HepG2 (cell line): ENCODE results near the gene RAD50. TPM values are rescaled to one million over a fixed set of nuclear protein-coding genes. Genes with fewer than 3 reads are reported as not detected.

ENCODE experiments used
- ATAC-seq: fragments of 200-7000 bp; cut with Tn5 transposase; 3 replicates; pipeline ENCODE4 v1.9.1; 2020; ENCODE audit warnings: mild to moderate bottlenecking, moderate library complexity
- BruUV-seq: library from RNA; stranded (reverse); fragments of 400-500 nt; replicated peaks from 2 replicates; lab custom pipeline; 2021; lab: Mats Ljungman, UMichigan
- CTCF ChIA-PET: fragments of 300-600 bp; formaldehyde crosslinking; extraction: SDS; loops from one replicate; lab custom pipeline; 2021; ENCODE audit warnings: low total read pairs, inconsistent platforms, low intra/inter-chr PET ratio; lab: Yijun Ruan, JAX
- POLR2A ChIA-PET: fragments of 350-600 bp; sonication (Branson Sonifier 250); formaldehyde crosslinking; loops from one replicate; lab custom pipeline; 2020; ENCODE audit warnings: antibody characterized with exemption, inconsistent platforms; lab: Yijun Ruan, JAX
- DNase-seq: peaks from one replicate; pipeline ENCODE4 v3.0.0-alpha.2; 2015; ENCODE audit warnings: low spot score
- FAIRE-seq: peaks from 3 replicates; lab custom pipeline; 2011; peaks lifted over from hg19 to GRCh38; lab: Jason Lieb, UNC
- H2AFZ ChIP-seq: one replicate; pipeline ENCODE4 v1.6.1; 2011; ENCODE audit warnings: low read length, inconsistent platforms
- H3K27ac ChIP-seq: fragments of 300-600 bp; 3 replicates; pipeline ENCODE4 v1.8.0; 2011; ENCODE audit warnings: mixed run types, mild to moderate bottlenecking, mixed read lengths, low read length, inconsistent platforms; ENCODE audit not compliant: insufficient read depth; ENCODE audit errors: extremely low read length
- H3K27me3 ChIP-seq, 2 experiments: fragments of 200-600 bp in 1 of 2; 2 replicates in 1 of 2; 3 replicates in 1 of 2; pipeline versions ENCODE4 v1.6.0 to v1.8.0; 2011; ENCODE audit warnings: low read length in 2 of 2, mild to moderate bottlenecking in 2 of 2, moderate library complexity in 2 of 2, inconsistent platforms in 1 of 2; ENCODE audit not compliant: insufficient read depth in 2 of 2, control insufficient read depth in 1 of 2
- H3K36me3 ChIP-seq, 2 experiments: fragments of 200-600 bp in 1 of 2; replicated peaks in 1 of 2; 2 replicates in 1 of 2; 3 replicates in 1 of 2; pipeline versions ENCODE4 v1.5.1 to v1.8.0; 2011; ENCODE audit warnings: low read length in 2 of 2, inconsistent platforms in 1 of 2; ENCODE audit not compliant: insufficient read depth in 2 of 2, control insufficient read depth in 1 of 2
- H3K4me1 ChIP-seq: 2 replicates; pipeline ENCODE4 v1.5.1; 2012; ENCODE audit warnings: low read length, inconsistent platforms; ENCODE audit not compliant: insufficient read depth
- H3K4me2 ChIP-seq: 2 replicates; pipeline ENCODE4 v1.6.0; 2011; ENCODE audit warnings: low read depth, low read length, inconsistent platforms
- H3K4me3 ChIP-seq, 3 experiments: fragments of 200-600 bp in 1 of 3; sonication (generic), shearing (Covaris generic) in 1 of 3; replicated peaks in 1 of 3; 2 replicates each; pipeline ENCODE4 v1.5.1; 2011 to 2016; ENCODE audit warnings: low read length in 3 of 3, inconsistent platforms in 2 of 3, low read depth in 2 of 3, mild to moderate bottlenecking in 2 of 3, control low read depth in 1 of 3, mixed read lengths in 1 of 3; ENCODE audit not compliant: insufficient read depth in 1 of 3
- H3K79me2 ChIP-seq: one replicate; pipeline ENCODE4 v1.6.1; 2011; ENCODE audit warnings: low read length, inconsistent platforms; ENCODE audit not compliant: insufficient read depth
- H3K9ac ChIP-seq: 2 replicates; pipeline ENCODE4 v1.6.0; 2011; ENCODE audit warnings: mild to moderate bottlenecking, low read depth, low read length, inconsistent platforms; ENCODE audit not compliant: insufficient read depth
- H3K9me3 ChIP-seq: 2 replicates; pipeline ENCODE4 v1.5.1; 2012; ENCODE audit warnings: mild to moderate bottlenecking, low read length
- H4K20me1 ChIP-seq: 2 replicates; pipeline ENCODE4 v1.6.0; 2011; ENCODE audit warnings: inconsistent platforms, mild to moderate bottlenecking, low read length, moderate library complexity; ENCODE audit not compliant: insufficient read depth
- EHMT2 ChIP-seq: fragments of 200-600 bp; sonication (generic); IDR thresholded peaks from 2 replicates; pipeline ENCODE4 v1.7.0; 2017; ENCODE audit warnings: antibody characterized with exemption, low read depth, low read length, borderline replicate concordance
- HOXD1 ChIP-seq: sonication (generic); formaldehyde crosslinking; IDR thresholded peaks from 2 replicates; pipeline ENCODE4 v1.5.0; 2020; ENCODE audit warnings: missing genetic modification reagents
- NR2C2 ChIP-seq: sonication (generic); formaldehyde crosslinking; IDR thresholded peaks from 2 replicates; pipeline ENCODE4 v1.4.0; 2020; ENCODE audit warnings: missing genetic modification reagents, mild to moderate bottlenecking, moderate library complexity, borderline replicate concordance
- SMC3 ChIP-seq: IDR thresholded peaks from 2 replicates; pipeline ENCODE4 v1.6.1; 2011; ENCODE audit warnings: low read length, improper control_type of control experiment
- SP5 ChIP-seq: IDR thresholded peaks from 2 replicates; pipeline ENCODE4 v1.6.1; 2016; ENCODE audit warnings: low read depth, borderline replicate concordance
- TOE1 ChIP-seq: sonication (generic); formaldehyde crosslinking; IDR thresholded peaks from 2 replicates; pipeline ENCODE4 v1.4.0; 2020; ENCODE audit warnings: mild to moderate bottlenecking, missing genetic modification reagents
- ZNF20 ChIP-seq: sonication (generic); formaldehyde crosslinking; IDR thresholded peaks from 2 replicates; pipeline ENCODE4 v1.4.0; 2020; ENCODE audit warnings: mild to moderate bottlenecking, moderate library complexity, missing genetic modification reagents
- ZNF629 ChIP-seq: sonication (generic); formaldehyde crosslinking; conservative IDR thresholded peaks from 2 replicates; pipeline ENCODE4 v1.5.0; 2020; ENCODE audit warnings: missing genetic modification reagents
- WGBS: methylation state at CpG from one replicate; pipeline ENCODE4 v1.1.6; 2017; ENCODE audit warnings: low lambda C conversion rate; 5-methylcytosine and 5-hydroxymethylcytosine counted together
- in situ Hi-C: cut with HindIII; loops from 2 replicates; pipeline ENCODE4 v1.10.0; 2017; ENCODE audit warnings: low pct_unique_long_range_greater_than_20kb; ENCODE audit not compliant: extremely low pct_ligation_motif_present
- intact Hi-C: fragments of 100-400 bp; cut with micrococcal nuclease; formaldehyde crosslinking; loops from one replicate; pipeline ENCODE4 v1.10.0; 2022; ENCODE audit not compliant: unreplicated experiment
- polyA plus RNA-seq, 8 experiments: library from polyadenylated mRNA; depleted of rRNA in 3 of 8; stranded (reverse) in 7 of 8; unstranded in 1 of 8; fragments of >200 nt; fragmentation: Illumina TruSeq in 4 of 8; extraction: Trizol in 4 of 8; gene quantifications; 2 replicates each; pipeline versions ENCODE4 v1.2.1 to v1.2.3, GENCODE V29; 2011 to 2016; ENCODE audit warnings: low read depth in 4 of 8, missing spikeins in 1 of 8, mixed read lengths in 1 of 8; ENCODE audit not compliant: insufficient read depth in 1 of 8
- total RNA-seq, 5 experiments: library from RNA; depleted of rRNA; stranded (reverse); fragments of >200 nt; fragmentation: Illumina TruSeq; extraction: Trizol; gene quantifications; 2 replicates each; pipeline ENCODE4 v1.2.3, GENCODE V29; 2016; ENCODE audit warnings: low read depth in 1 of 5
- TF ChIP-seq, protein P1 (sequence below): sonication (generic); formaldehyde crosslinking; IDR thresholded peaks from 2 replicates; pipeline ENCODE4 v1.5.1; 2020; ENCODE audit warnings: missing genetic modification reagents, mild to moderate bottlenecking, borderline replicate concordance
- TF ChIP-seq, protein P2 (sequence below): sonication (generic); formaldehyde crosslinking; IDR thresholded peaks from 2 replicates; pipeline ENCODE4 v1.4.0; 2020; ENCODE audit warnings: missing genetic modification reagents
- TF ChIP-seq, protein P3 (sequence below): sonication (generic); formaldehyde crosslinking; IDR thresholded peaks from 2 replicates; pipeline ENCODE4 v1.8.1; 2023; ENCODE audit warnings: mild to moderate bottlenecking, missing genetic modification reagents, borderline replicate concordance

Gene RAD50
- total and polyA plus RNA-seq, 2 of the 13 experiments (the other 11 are each of a cell fraction or from before 2014, with no cell fraction given): 19.2 to 23.4 TPM

DNA sequence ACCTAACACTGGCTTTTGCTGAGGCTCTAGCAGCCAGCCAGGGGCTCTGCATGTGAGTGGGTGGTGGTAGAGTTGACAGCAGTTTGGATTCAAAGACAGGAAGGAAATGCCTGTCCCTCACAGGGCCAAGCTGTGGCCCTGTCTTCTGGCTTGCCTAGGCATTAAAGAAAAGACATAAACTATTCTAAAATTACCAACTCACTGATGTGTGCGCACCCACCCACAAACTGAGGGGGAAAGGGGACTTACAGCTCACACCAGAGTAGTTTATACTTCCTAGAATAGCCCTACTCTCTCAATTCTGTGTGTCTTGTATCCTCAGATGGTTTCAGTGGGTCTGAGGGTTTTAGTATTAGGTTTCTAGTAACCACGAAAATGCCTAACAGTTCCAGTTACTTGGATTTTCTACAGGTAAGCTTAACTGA is 82.9 kb downstream of the RAD50 start:
- no peak overlapping the region for H3K9ac ChIP-seq
- ATAC-seq (no peak), FAIRE-seq (no peak), DNase-seq (no peak)
- in situ Hi-C loops (no loop called here), intact Hi-C loops (no loop called here)
- no peak overlapping the region for H3K4me3 ChIP-seq
- no peak overlapping the region for H3K27ac ChIP-seq
- no TSS peak for BruUV-seq
- H3K9me3 ChIP-seq: no peaks in the 10 kb centered on the region
- H3K79me2 ChIP-seq: no peaks in the 10 kb centered on the region
- ChIA-PET POLR2A (no interaction called here), CTCF (no interaction called here)
- H3K4me1 ChIP-seq: no peaks in the 10 kb centered on the region
- 95% methylated on average over 2 of the region's 2 CpGs for WGBS
- peaks cover 16 to 56% of the 10 kb centered on the region in 2 experiments for H3K36me3 ChIP-seq
- no peaks in the 10 kb centered on the region for H3K27me3 ChIP-seq
- no peak for TF ChIP-seq ZNF20 (CRISPR knock-in tag)
- no peak for TF ChIP-seq NR2C2
- no peak for TF ChIP-seq HOXD1 (CRISPR knock-in tag)
- no peak for TF ChIP-seq TOE1
- TF ChIP-seq, protein P1, sequence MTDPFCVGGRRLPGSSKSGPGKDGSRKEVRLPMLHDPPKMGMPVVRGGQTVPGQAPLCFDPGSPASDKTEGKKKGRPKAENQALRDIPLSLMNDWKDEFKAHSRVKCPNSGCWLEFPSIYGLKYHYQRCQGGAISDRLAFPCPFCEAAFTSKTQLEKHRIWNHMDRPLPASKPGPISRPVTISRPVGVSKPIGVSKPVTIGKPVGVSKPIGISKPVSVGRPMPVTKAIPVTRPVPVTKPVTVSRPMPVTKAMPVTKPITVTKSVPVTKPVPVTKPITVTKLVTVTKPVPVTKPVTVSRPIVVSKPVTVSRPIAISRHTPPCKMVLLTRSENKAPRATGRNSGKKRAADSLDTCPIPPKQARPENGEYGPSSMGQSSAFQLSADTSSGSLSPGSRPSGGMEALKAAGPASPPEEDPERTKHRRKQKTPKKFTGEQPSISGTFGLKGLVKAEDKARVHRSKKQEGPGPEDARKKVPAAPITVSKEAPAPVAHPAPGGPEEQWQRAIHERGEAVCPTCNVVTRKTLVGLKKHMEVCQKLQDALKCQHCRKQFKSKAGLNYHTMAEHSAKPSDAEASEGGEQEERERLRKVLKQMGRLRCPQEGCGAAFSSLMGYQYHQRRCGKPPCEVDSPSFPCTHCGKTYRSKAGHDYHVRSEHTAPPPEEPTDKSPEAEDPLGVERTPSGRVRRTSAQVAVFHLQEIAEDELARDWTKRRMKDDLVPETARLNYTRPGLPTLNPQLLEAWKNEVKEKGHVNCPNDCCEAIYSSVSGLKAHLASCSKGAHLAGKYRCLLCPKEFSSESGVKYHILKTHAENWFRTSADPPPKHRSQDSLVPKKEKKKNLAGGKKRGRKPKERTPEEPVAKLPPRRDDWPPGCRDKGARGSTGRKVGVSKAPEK (CRISPR knock-in tag): no peak
- TF ChIP-seq EHMT2: no peak
- TF ChIP-seq, protein P2, sequence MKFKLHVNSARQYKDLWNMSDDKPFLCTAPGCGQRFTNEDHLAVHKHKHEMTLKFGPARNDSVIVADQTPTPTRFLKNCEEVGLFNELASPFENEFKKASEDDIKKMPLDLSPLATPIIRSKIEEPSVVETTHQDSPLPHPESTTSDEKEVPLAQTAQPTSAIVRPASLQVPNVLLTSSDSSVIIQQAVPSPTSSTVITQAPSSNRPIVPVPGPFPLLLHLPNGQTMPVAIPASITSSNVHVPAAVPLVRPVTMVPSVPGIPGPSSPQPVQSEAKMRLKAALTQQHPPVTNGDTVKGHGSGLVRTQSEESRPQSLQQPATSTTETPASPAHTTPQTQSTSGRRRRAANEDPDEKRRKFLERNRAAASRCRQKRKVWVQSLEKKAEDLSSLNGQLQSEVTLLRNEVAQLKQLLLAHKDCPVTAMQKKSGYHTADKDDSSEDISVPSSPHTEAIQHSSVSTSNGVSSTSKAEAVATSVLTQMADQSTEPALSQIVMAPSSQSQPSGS (CRISPR knock-in tag): no peak
- no peak for TF ChIP-seq ZNF629 (CRISPR knock-in tag)
- TF ChIP-seq SMC3: no peak
- no peak for TF ChIP-seq SP5 (CRISPR knock-in tag)
- TF ChIP-seq, protein P3, sequence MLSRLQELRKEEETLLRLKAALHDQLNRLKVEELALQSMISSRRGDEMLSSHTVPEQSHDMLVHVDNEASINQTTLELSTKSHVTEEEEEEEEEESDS (CRISPR knock-in tag): no peak
- TF ChIP-seq, all 625 proteins: peak for 0
- Histone ChIP-seq H2AFZ (no peak overlapping the region), H4K20me1 (no peaks in the 10 kb centered on the region), H3K4me2 (no peak overlapping the region)
